Activated naive CD4-positive, alpha-beta T cell treated with Interleukin-2 at 50 U/mL for 16 hours (primary cell): ENCODE data around the gene TRIM15.
A peak's percentile ranks its signal among the peaks of the same experiment; 100 is the strongest.
"Not testable (repeated sequence)": the region's sequence is repeated elsewhere in the genome, so short reads cannot be mapped to it uniquely, and the experiment has no call there.

Source experiments
- DNase-seq: peaks from one replicate; pipeline ENCODE4 v3.0.0-alpha.2; 2020

The TRIM15 gene

GRCh38 chr6:30200551-30201281, 37.4 kb downstream of the TRIM15 start:
- no peak for DNase-seq

- DNase-seq, result no peak
Observed at GRCh38 chr6:30202366-30202765, 39.0 kb downstream of the TRIM15 start.

- DNase-seq, result no peak
Observed at GRCh38 chr6:30204116-30204515, 40.8 kb downstream of the TRIM15 start.

GRCh38 chr6:30206152-30206551, 42.8 kb downstream of the TRIM15 start:
- DNase-seq, result no peak

- DNase-seq, result no peak
Observed at GRCh38 chr6:30206799-30207618, 43.7 kb downstream of the TRIM15 start.

GRCh38 chr6:30207619-30208295, 44.4 kb downstream of the TRIM15 start:
- DNase-seq, result no peak

- no peak for DNase-seq
Observed at GRCh38 chr6:30211306-30211705, 48.0 kb downstream of the TRIM15 start.

- no peak for DNase-seq
Observed at GRCh38 chr6:30211899-30212298, 48.6 kb downstream of the TRIM15 start.

GRCh38 chr6:30212865-30213666, 49.7 kb downstream of the TRIM15 start, which contains the start of gene TRIM26:
TRIM26 (minus strand) TSS chr6:30213406; CDS start chr6:30199103, 14,303 bp downstream.
- DNase-seq, result peak; percentile 97

GRCh38 chr6:30213667-30213956, 50.3 kb downstream of the TRIM15 start:
- DNase-seq, result no peak

GRCh38 chr6:30213957-30214656, 50.8 kb downstream of the TRIM15 start:
- peak; percentile 75 for DNase-seq

- DNase-seq, result no peak
Observed at GRCh38 chr6:30214657-30214982, 51.3 kb downstream of the TRIM15 start.

- no peak for DNase-seq
Observed at GRCh38 chr6:30216096-30216495, 52.8 kb downstream of the TRIM15 start.

GRCh38 chr6:30219244-30219643, 55.9 kb downstream of the TRIM15 start:
- peak; percentile 55 for DNase-seq

GRCh38 chr6:30221395-30221794, 58.0 kb downstream of the TRIM15 start:
- DNase-seq, result not testable (repeated sequence)

- DNase-seq, result not testable (repeated sequence)
Observed at GRCh38 chr6:30221956-30222355, 58.6 kb downstream of the TRIM15 start.
